ENCODE measurements around the gene KCNA1.

DNA sequence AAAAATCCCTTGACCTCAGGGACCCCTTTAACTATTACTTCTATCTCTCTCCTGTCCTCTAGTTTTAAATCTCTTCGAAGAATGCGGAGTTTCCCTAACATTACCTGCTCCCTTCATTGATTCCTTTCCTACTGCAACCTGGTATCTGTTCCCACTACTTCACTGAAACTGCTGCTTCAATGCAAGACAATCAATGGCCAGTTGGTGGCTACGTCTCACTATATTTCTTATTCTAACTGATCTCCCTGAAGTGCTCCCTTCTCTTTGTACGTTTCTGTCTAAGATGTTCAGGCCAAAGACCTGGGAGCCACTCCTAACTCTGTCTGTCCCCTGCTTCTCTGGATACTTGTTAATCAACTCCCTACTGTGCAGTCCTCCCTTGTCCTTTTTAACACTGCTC lies 10.3 kb upstream of the KCNA1 start:
- TF ChIP-seq, protein P1, sequence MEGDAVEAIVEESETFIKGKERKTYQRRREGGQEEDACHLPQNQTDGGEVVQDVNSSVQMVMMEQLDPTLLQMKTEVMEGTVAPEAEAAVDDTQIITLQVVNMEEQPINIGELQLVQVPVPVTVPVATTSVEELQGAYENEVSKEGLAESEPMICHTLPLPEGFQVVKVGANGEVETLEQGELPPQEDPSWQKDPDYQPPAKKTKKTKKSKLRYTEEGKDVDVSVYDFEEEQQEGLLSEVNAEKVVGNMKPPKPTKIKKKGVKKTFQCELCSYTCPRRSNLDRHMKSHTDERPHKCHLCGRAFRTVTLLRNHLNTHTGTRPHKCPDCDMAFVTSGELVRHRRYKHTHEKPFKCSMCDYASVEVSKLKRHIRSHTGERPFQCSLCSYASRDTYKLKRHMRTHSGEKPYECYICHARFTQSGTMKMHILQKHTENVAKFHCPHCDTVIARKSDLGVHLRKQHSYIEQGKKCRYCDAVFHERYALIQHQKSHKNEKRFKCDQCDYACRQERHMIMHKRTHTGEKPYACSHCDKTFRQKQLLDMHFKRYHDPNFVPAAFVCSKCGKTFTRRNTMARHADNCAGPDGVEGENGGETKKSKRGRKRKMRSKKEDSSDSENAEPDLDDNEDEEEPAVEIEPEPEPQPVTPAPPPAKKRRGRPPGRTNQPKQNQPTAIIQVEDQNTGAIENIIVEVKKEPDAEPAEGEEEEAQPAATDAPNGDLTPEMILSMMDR (IDR thresholded peaks at IDR 0.05; ENCODE audit: low read depth, low read length): peak; percentile 9
- no peak for TF ChIP-seq POLR2A (IDR thresholded peaks at IDR 0.05; ENCODE audit: extremely low read depth, insufficient read length)
- TF ChIP-seq, protein P2, sequence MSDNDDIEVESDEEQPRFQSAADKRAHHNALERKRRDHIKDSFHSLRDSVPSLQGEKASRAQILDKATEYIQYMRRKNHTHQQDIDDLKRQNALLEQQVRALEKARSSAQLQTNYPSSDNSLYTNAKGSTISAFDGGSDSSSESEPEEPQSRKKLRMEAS (IDR thresholded peaks at IDR 0.05; ENCODE audit: low read depth, low read length): no peak
